ENCODE data around the gene KIF21B.
"Not testable (repeated sequence)": the region's sequence is repeated elsewhere in the genome, so short reads cannot be mapped to it uniquely, and the experiment has no call there.

KIF21B gene

GRCh38 chr1:200930285-200930684 is 93.2 kb downstream of the KIF21B start:
- not testable (repeated sequence) for H3K36me3 ChIP-seq (ENCODE audit: control insufficient read depth in 1 of 2, insufficient read depth in 2 of 2, low read depth in 1 of 2, low read length in 2 of 2); H3K9ac ChIP-seq (ENCODE audit: low read length); H3K79me1 ChIP-seq (replicated peaks; ENCODE audit: low read length, poor library complexity, severe bottlenecking); H2BK15ac ChIP-seq (ENCODE audit: low read depth, poor library complexity, severe bottlenecking); H4K91ac ChIP-seq (ENCODE audit: low read length); H4K8ac ChIP-seq (ENCODE audit: low read length); H3K4me1 ChIP-seq (ENCODE audit: control insufficient read depth, insufficient read depth, low read depth, low read length); H2BK12ac ChIP-seq (ENCODE audit: low read length in 2 of 2); H3K4me2 ChIP-seq (ENCODE audit: low read length, poor library complexity, severe bottlenecking); H3K4me3 ChIP-seq (ENCODE audit: insufficient read depth in 1 of 2, low read depth in 1 of 2, low read length in 2 of 2); H2AK5ac ChIP-seq (ENCODE audit: low read length, severe bottlenecking); H3K4ac ChIP-seq (ENCODE audit: low read depth in 1 of 2, low read length in 2 of 2); H2AFZ ChIP-seq (ENCODE audit: low read depth, low read length); H3K27ac ChIP-seq (ENCODE audit: low read length, poor library complexity, severe bottlenecking); H3K14ac ChIP-seq (ENCODE audit: low read length in 2 of 2); H2BK120ac ChIP-seq (ENCODE audit: low read depth, low read length); H3K18ac ChIP-seq (ENCODE audit: low read depth in 1 of 2, low read length in 2 of 2); H2BK5ac ChIP-seq (ENCODE audit: low read depth, low read length, poor library complexity, severe bottlenecking); H3K23ac ChIP-seq (ENCODE audit: low read length in 2 of 2); DNase-seq
- Histone ChIP-seq H3K27me3 (ENCODE audit: control insufficient read depth in 1 of 2, insufficient read depth in 1 of 2, low read length in 2 of 2) (peaks cover 0 to 51% of the 10 kb centered on the region in 2 experiments), H3K9me3 (ENCODE audit: control insufficient read depth, low read length) (peaks cover 14% of the 10 kb centered on the region)
- 95% methylated on average over 5 of the region's 8 CpGs for WGBS

- H3K36me3 ChIP-seq (ENCODE audit: control insufficient read depth in 1 of 2, insufficient read depth in 2 of 2, low read depth in 1 of 2, low read length in 2 of 2), result no peaks in the 10 kb centered on the region
- no peak overlapping the region for H3K27ac ChIP-seq (ENCODE audit: low read length, poor library complexity, severe bottlenecking)
- no peak overlapping the region for H3K23ac ChIP-seq (ENCODE audit: low read length in 2 of 2)
- no peak overlapping the region for H4K8ac ChIP-seq (ENCODE audit: low read length)
- no peak overlapping the region for H2BK120ac ChIP-seq (ENCODE audit: low read depth, low read length)
- H2AK5ac ChIP-seq (ENCODE audit: low read length, severe bottlenecking), result no peak overlapping the region
- H3K4me3 ChIP-seq (ENCODE audit: insufficient read depth in 1 of 2, low read depth in 1 of 2, low read length in 2 of 2), result no peak overlapping the region
- H4K91ac ChIP-seq (ENCODE audit: low read length), result no peak overlapping the region
- H3K4me2 ChIP-seq (ENCODE audit: low read length, poor library complexity, severe bottlenecking), result no peak overlapping the region
- no peak for DNase-seq
- H3K4me1 ChIP-seq (ENCODE audit: control insufficient read depth, insufficient read depth, low read depth, low read length), result no peaks in the 10 kb centered on the region
- H2AFZ ChIP-seq (ENCODE audit: low read depth, low read length), result no peak overlapping the region
- no peaks in the 10 kb centered on the region for H3K79me1 ChIP-seq (replicated peaks; ENCODE audit: low read length, poor library complexity, severe bottlenecking)
- H2BK12ac ChIP-seq (ENCODE audit: low read length in 2 of 2), result no peak overlapping the region
- no peak overlapping the region for H3K18ac ChIP-seq (ENCODE audit: low read depth in 1 of 2, low read length in 2 of 2)
- H2BK15ac ChIP-seq (ENCODE audit: low read depth, poor library complexity, severe bottlenecking), result no peak overlapping the region
- H3K9me3 ChIP-seq (ENCODE audit: control insufficient read depth, low read length), result peaks cover 14% of the 10 kb centered on the region
- peaks cover 0 to 46% of the 10 kb centered on the region in 2 experiments for H3K27me3 ChIP-seq (ENCODE audit: control insufficient read depth in 1 of 2, insufficient read depth in 1 of 2, low read length in 2 of 2)
- H3K14ac ChIP-seq (ENCODE audit: low read length in 2 of 2), result no peak overlapping the region
- no peak overlapping the region for H3K9ac ChIP-seq (ENCODE audit: low read length)
- 91% methylated on average over 4 of the region's 4 CpGs for WGBS
- no peak overlapping the region for H2BK5ac ChIP-seq (ENCODE audit: low read depth, low read length, poor library complexity, severe bottlenecking)
- H3K4ac ChIP-seq (ENCODE audit: low read depth in 1 of 2, low read length in 2 of 2), result no peak overlapping the region
These were observed 93.8 kb downstream of the KIF21B start for GRCh38 chr1:200929530-200930278.

GRCh38 chr1:200925831-200926230 is 97.7 kb downstream of the KIF21B start:
- H3K27ac ChIP-seq (ENCODE audit: low read length, poor library complexity, severe bottlenecking), result no peak overlapping the region
- WGBS, result 57% methylated on average over 3 of the region's 4 CpGs
- no peak overlapping the region for H2AFZ ChIP-seq (ENCODE audit: low read depth, low read length)
- H3K23ac ChIP-seq (ENCODE audit: low read length in 2 of 2), result no peak overlapping the region
- no peak overlapping the region for H2BK5ac ChIP-seq (ENCODE audit: low read depth, low read length, poor library complexity, severe bottlenecking)
- no peak overlapping the region for H3K4me2 ChIP-seq (ENCODE audit: low read length, poor library complexity, severe bottlenecking)
- H3K4me3 ChIP-seq (ENCODE audit: insufficient read depth in 1 of 2, low read depth in 1 of 2, low read length in 2 of 2), result no peak overlapping the region
- H3K14ac ChIP-seq (ENCODE audit: low read length in 2 of 2), result no peak overlapping the region
- no peak overlapping the region for H2BK120ac ChIP-seq (ENCODE audit: low read depth, low read length)
- H3K18ac ChIP-seq (ENCODE audit: low read depth in 1 of 2, low read length in 2 of 2), result no peak overlapping the region
- H3K9ac ChIP-seq (ENCODE audit: low read length), result no peak overlapping the region
- peaks cover 0 to 44% of the 10 kb centered on the region in 2 experiments for H3K27me3 ChIP-seq (ENCODE audit: control insufficient read depth in 1 of 2, insufficient read depth in 1 of 2, low read length in 2 of 2)
- no peaks in the 10 kb centered on the region for H3K79me1 ChIP-seq (replicated peaks; ENCODE audit: low read length, poor library complexity, severe bottlenecking)
- H3K4ac ChIP-seq (ENCODE audit: low read depth in 1 of 2, low read length in 2 of 2), result no peak overlapping the region
- no peaks in the 10 kb centered on the region for H3K9me3 ChIP-seq (ENCODE audit: control insufficient read depth, low read length)
- H4K8ac ChIP-seq (ENCODE audit: low read length), result no peak overlapping the region
- H2AK5ac ChIP-seq (ENCODE audit: low read length, severe bottlenecking), result no peak overlapping the region
- no peak overlapping the region for H4K91ac ChIP-seq (ENCODE audit: low read length)
- peak; percentile 20 for DNase-seq
- H2BK15ac ChIP-seq (ENCODE audit: low read depth, poor library complexity, severe bottlenecking), result no peak overlapping the region
- no peak overlapping the region for H2BK12ac ChIP-seq (ENCODE audit: low read length in 2 of 2)
- H3K36me3 ChIP-seq (ENCODE audit: control insufficient read depth in 1 of 2, insufficient read depth in 2 of 2, low read depth in 1 of 2, low read length in 2 of 2), result no peaks in the 10 kb centered on the region
- no peaks in the 10 kb centered on the region for H3K4me1 ChIP-seq (ENCODE audit: control insufficient read depth, insufficient read depth, low read depth, low read length)

GRCh38 chr1:200923601-200924000 is 99.9 kb downstream of the KIF21B start:
- H3K4me3 ChIP-seq (ENCODE audit: insufficient read depth in 1 of 2, low read depth in 1 of 2, low read length in 2 of 2), result no peak overlapping the region

More at GRCh38 chr1:200923601-200924000, 99.9 kb downstream of the KIF21B start:
- H2BK12ac ChIP-seq (ENCODE audit: low read length in 2 of 2), result no peak overlapping the region
- no peak overlapping the region for H4K8ac ChIP-seq (ENCODE audit: low read length)
- H3K79me1 ChIP-seq (replicated peaks; ENCODE audit: low read length, poor library complexity, severe bottlenecking), result no peaks in the 10 kb centered on the region
- H3K14ac ChIP-seq (ENCODE audit: low read length in 2 of 2), result no peak overlapping the region
- no peak for DNase-seq
- H2AFZ ChIP-seq (ENCODE audit: low read depth, low read length), result no peak overlapping the region
- H2BK5ac ChIP-seq (ENCODE audit: low read depth, low read length, poor library complexity, severe bottlenecking), result no peak overlapping the region
- H3K4me1 ChIP-seq (ENCODE audit: control insufficient read depth, insufficient read depth, low read depth, low read length), result no peaks in the 10 kb centered on the region
- no CpG with 5 or more reads among the region's 1 CpG for WGBS
- H2BK15ac ChIP-seq (ENCODE audit: low read depth, poor library complexity, severe bottlenecking), result no peak overlapping the region
- no peak overlapping the region for H2AK5ac ChIP-seq (ENCODE audit: low read length, severe bottlenecking)
- no peak overlapping the region for H3K4me2 ChIP-seq (ENCODE audit: low read length, poor library complexity, severe bottlenecking)
- no peak overlapping the region for H3K9ac ChIP-seq (ENCODE audit: low read length)
- H2BK120ac ChIP-seq (ENCODE audit: low read depth, low read length), result no peak overlapping the region
- H3K36me3 ChIP-seq (ENCODE audit: control insufficient read depth in 1 of 2, insufficient read depth in 2 of 2, low read depth in 1 of 2, low read length in 2 of 2), result no peaks in the 10 kb centered on the region
- H3K4ac ChIP-seq (ENCODE audit: low read depth in 1 of 2, low read length in 2 of 2), result no peak overlapping the region
- H4K91ac ChIP-seq (ENCODE audit: low read length), result no peak overlapping the region
- H3K9me3 ChIP-seq (ENCODE audit: control insufficient read depth, low read length), result no peaks in the 10 kb centered on the region
- no peak overlapping the region for H3K23ac ChIP-seq (ENCODE audit: low read length in 2 of 2)
- no peak overlapping the region for H3K18ac ChIP-seq (ENCODE audit: low read depth in 1 of 2, low read length in 2 of 2)
- H3K27me3 ChIP-seq (ENCODE audit: control insufficient read depth in 1 of 2, insufficient read depth in 1 of 2, low read length in 2 of 2), result peaks cover 0 to 47% of the 10 kb centered on the region in 2 experiments
- H3K27ac ChIP-seq (ENCODE audit: low read length, poor library complexity, severe bottlenecking), result no peak overlapping the region
